HG03342 (cell line): ENCODE measurements around the gene SAG.

Experiments
- ATAC-seq: cut with Tn5 transposase; IDR thresholded peaks from one replicate; pipeline ENCODE4 v1.9.1; 2021; ENCODE audit warnings: mild to moderate bottlenecking, moderate library complexity; ENCODE audit not compliant: unreplicated experiment

The SAG gene

DNA sequence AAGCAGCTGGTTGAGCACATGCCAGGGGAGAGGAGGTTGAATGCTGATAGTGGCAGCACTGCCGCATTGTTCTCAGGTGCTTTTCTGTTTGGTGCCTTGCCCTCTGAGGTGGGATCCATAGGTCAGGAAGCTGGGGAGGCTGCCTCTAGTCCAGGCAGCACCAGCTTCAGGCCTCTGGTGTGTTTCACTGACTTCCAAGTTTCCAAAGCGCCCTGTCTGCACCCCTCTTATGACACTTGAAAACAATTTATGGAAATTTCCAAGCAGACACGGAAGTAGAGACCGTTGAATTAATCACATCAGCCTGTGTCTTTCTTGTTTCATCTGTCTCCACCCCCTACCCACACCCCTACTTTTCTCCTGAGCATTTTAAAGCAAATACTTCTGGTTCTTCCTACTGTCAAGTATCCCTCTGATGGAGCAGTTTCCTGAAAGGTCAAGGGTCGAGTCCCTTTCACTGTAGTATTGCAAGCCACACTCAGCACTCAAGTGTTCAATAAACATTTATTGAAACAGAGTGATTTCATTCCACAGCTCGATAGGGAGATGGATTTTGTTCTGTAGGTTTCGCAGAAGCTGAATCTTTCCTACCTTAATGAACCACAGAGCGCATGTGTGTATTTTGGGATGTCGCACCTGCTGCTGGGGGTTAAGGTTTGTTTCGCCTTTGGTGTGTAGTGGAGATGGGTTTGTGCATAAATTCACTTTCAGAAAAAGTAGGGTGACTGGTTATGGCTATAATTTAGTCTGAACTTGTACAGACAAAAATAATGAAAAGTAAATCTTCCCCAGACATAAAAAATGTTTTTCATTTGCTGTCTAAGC, 68.1 kb downstream of the SAG start:
- no peak for ATAC-seq

DNA sequence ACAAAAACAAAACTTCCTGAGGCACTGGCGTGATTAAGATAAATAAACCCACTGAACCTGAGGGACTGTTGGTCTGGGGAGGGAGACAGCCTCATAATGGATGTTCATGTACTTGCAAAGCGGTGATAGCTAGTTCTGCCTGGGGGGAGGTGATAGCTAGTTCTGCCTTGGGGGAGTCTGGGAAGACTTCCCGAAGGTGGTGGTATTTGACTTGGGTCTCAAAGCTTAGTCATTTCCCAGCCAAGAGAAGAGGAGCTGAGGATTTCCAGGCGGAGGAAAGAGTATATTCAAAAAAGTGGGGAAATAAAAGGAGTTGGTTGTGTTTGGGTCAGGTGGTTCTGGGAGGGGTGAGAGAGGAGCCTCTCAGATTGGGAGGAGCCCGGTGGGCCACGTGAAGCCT, 71.4 kb downstream of the SAG start:
- ATAC-seq = no peak

- ATAC-seq = no peak
These were observed 71.8 kb downstream of the SAG start for GRCh38 chr2:233379441-233379840.

GRCh38 chr2:233380132-233380895, 72.7 kb downstream of the SAG start:
- peak; percentile 45 for ATAC-seq

GRCh38 chr2:233380995-233381637, 73.5 kb downstream of the SAG start:
- ATAC-seq = no peak

GRCh38 chr2:233381638-233381995, 74.0 kb downstream of the SAG start:
- ATAC-seq = no peak

DNA sequence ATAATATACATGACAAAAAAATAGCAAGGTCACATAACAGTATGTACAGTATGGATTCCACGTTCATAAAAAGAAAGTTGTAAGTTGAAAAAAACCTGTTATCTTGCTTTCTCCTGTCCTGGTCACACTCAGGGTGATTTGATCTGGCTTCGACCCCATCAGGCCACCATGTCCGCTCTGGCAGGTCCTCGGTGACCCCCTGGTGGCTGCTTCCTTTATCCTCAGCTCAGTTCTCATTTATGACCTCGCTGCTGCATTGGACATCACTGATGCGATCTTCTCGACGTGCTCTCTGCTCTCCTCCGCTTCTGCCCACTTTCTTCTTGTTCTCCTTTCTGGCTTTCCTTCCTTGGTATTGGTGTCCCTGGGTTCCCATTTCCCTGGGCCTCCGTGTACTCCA, 76.4 kb downstream of the SAG start:
- no peak for ATAC-seq

GRCh38 chr2:233384811-233385488, 77.3 kb downstream of the SAG start:
- no peak for ATAC-seq

DNA sequence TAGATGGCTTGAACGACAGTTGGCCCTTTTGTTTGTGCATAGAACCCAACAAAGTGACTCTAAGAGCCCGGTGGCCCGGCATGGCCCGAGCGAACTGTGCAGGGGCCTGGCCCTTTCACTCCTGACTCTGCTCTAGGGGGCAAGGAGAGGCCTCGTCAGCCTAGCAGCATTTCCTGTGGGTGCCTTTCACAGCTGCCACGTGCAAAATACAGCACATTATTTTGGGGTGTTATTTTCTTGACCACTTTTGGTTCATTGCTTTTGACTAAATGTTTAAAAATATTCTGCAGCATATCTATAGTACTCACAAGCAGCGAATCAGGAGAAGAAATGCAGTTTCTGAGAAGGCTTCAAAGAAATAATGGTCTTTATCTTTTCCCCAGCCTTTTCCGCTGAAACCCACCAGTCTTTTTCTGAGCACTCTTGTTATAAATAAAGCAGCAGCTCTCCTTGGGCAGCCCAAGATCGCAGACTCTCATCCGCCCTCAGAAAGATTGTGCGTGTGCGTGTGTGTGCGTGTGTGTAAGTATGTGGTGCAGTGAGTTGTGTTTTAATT, 78.0 kb downstream of the SAG start:
- peak; percentile 73 for ATAC-seq

DNA sequence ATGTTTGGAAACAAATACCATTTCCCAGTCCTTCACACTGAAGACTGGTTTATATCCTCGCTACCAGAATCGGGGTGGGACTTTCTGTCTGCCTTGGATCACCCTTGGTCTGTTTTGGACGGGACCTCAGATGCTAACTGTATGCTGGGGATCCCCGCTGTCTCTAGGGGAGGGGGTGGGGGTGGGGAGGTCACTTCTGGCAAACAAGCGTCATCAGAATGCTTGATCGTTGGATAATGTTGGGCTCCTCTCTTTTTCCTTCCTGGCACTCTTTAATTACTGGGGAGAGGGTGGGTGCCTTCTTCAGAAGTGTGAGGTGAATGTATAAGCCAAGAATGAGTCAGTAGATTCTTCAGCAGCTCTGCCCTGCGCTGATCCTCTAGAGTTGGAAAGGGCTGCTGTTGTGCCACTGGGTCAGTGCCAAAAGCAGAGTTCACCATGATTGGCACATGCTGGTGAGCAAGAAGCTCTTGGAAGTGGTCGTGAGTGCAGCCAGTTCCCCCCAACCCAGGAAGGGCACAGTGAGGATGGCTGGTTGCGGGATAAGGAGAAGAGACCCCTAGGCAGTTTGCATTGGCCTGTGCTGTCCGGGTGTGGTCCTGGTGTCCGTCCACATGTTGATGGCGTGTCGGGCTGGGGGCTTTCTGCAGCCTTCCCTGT, 78.9 kb downstream of the SAG start:
- ATAC-seq = no peak

DNA sequence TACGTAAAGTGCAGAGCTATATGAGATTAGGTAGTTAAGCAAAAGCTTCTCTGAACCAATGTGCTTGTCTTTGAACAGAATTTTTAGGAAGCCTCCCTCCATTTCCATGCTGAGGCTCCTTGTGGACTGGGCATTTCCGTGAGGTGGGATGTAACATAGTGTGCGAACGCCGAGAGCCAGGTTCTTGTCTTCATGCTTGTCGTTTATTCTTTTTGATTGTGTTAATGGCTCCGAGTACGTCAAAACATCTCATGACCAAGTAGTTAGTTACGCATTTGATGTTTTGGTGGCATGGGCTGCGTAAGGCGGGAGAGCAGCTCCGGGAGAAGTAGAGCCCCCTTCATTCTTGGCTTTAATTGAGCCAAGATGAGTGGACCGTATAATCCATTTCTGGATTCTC, 79.6 kb downstream of the SAG start:
- ATAC-seq = no peak

- ATAC-seq = no peak
These were observed 80.3 kb downstream of the SAG start for GRCh38 chr2:233387667-233388528.

DNA sequence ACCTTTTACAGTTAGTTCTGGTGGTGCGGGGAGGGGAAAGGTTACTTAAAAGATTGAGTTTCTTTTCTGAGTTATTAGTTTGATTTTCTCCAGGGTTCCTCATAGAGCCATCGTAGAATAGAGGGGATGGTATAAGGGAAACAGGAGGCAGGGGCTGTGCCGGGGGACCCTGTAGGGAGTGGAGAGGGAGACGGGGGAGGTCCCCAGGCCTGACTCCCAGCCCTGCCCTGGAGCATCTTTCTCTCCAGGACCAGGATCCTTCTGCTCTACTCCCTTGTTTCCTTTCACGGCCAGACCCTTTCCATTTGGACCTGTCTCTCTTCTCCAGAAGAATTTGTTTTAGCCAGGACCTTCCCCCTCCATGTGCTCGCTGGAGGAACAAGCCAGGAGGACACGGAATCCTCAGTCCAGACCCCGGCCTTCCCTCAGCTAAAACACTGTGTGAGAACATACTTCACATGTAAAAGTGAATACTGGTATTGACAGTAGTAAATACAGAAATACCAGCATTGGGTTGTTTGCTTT, 82.0 kb downstream of the SAG start:
- ATAC-seq = no peak

DNA sequence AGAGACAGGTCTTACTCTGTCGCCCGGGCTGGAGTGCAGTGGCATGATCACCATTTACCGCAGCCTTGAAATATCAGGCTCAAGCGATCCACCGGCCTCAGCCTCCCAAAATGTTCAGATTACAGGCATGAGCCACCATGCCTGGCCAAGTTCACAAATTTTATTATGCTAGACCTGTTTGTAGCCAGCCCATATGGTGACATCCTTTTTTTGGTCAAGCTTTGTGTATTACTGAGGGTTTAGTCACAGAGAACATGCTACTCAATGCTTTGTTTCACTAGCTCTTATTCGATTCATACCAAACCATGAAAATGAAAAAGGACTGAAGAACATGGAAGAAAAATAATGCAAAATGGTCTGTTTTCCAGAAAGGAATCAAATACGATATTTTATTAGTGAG, 88.1 kb downstream of the SAG start:
- ATAC-seq = no peak
